Left forelimb (tissue), 1 donor: ENCODE data around the gene XIAP.
A peak's percentile ranks its signal among the peaks of the same experiment; 100 is the strongest.
"Not testable (repeated sequence)": the region's sequence is repeated elsewhere in the genome, so short reads cannot be mapped to it uniquely, and the experiment has no call there.

Source experiments
- DNase-seq: peaks from one replicate; pipeline ENCODE4 v3.0.0-alpha.2; 2018; ENCODE audit warnings: low spot score

Gene XIAP

DNA sequence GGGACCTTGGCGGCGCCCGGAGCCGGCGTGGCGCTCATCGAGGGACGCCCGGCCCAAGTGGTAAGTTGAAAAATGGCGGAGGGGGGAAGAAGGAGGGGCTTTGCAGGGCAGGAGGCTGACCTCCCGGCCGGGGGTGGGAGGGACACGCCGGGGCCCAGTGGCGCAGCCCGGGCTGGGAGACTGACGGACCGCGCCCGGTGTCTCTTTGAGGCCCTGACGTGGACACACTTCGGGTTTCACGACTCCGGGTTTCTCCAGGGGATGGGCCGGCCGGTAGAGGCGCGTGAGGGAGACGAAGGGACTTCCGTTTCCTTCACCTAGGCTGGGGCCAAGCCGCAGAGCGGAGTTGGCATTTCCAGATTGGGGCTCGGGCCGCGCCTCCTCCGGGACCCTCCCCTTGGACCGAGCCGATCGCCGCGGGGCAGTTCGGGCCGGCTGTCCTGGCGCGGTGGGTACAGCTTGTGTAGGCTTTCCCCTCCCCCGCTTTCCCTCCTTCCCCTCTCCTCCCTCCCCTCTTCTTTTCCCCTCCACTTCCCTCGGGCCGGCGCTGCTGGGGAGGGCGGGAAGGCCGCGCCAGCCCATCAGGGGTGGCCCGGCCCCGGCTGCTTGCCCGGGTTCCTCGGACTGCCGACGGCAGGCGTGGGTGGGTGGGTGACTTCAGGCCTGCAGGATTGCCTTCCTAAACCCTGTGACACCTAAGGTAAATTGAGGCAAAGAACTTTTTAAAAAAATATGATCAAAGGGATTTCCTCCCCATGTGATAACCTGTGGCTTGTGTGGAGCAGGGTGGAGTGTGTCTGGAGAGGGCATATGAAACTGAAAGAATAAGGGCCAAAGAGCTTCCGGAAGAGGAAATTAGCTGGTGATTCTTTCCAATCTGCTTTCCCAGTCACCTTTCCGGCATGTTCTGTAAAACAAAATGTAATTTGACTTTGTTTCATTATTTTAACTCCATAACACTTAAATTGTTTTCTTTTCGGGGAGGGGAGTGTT lies at the start of gene XIAP:
TSS of gene XIAP (plus strand) at position 208 of the 993 bp plus-strand sequence. CDS start 25,610 bp downstream, outside the sequence.
- DNase-seq = peak; percentile 89

GRCh38 chrX:123814343-123814742 lies 45.5 kb upstream of the XIAP start:
- DNase-seq = no peak

DNA sequence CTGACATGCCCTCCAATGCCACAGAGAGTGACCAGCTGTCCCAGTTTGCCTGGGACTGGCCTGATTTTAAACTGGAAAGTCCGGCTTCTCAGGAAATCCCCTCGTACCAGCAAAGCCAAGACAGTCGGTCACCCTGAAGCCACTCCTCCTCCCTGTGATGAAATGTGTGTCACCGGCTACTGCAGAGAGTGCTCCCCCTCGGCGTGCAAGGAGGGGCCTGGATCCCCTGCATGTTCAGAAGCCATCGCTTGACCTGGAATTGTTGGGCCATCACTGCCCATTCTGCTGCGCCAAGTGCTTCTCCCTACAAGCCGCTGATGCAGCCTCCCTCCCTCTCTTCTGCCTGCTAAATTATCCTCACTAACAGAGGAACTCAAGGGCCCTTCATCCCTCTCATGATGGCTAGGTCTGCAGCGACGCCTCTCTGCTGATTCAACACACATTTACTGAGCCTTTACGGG lies 44.9 kb upstream of the XIAP start:
- not testable (repeated sequence) for DNase-seq

- DNase-seq = no peak
These were observed 42.5 kb upstream of the XIAP start for GRCh38 chrX:123817288-123817894.

GRCh38 chrX:123818243-123818642 lies 41.6 kb upstream of the XIAP start:
- no peak for DNase-seq

DNA sequence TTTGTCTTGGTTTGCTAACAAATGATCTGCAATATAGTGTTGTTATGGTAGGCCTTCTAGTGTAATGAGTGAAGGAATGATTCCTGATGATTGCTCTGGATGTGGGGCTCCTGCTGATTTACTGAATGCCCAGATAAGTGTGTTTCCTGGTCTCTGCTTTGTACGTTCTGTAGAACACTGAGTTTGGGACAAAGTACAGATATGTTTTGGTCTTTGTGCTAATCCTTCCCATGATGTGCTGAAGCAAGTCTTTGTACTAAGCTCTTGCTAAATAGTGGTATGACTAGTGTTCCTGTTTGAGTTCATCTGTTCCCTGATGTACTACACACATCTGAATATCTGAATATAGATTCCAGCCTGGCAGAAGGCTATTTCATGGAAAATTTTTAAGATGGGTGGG lies 36.9 kb upstream of the XIAP start:
- no peak for DNase-seq

DNA sequence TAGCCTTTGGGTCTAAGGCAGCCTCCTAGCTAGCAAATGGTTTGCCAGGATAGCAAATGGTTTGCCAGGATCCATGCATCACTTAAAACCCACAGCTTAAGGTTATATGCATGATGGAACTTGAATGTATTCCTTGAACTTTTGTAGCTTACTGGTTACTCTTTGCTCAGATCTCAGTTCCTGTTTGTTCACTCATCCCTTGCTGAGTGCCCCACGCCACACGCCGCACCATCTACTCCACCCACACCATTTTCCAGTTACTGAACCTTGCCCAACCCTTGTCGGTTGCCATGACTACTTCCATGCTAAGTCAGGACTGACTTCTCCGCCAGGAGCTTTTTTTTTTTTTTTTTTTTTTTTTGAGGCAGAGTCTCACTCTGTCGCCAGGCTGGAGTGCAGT lies 29.5 kb upstream of the XIAP start:
- DNase-seq = no peak

- no peak for DNase-seq
These were observed 26.5 kb upstream of the XIAP start for GRCh38 chrX:123833387-123833786.

- no peak for DNase-seq
These were observed 25.7 kb upstream of the XIAP start for GRCh38 chrX:123834116-123834515.

- no peak for DNase-seq
These were observed 24.0 kb upstream of the XIAP start for GRCh38 chrX:123835661-123836371.

- not testable (repeated sequence) for DNase-seq
These were observed 14.7 kb upstream of the XIAP start for GRCh38 chrX:123845129-123845528.

GRCh38 chrX:123846577-123847038 lies 13.2 kb upstream of the XIAP start:
- no peak for DNase-seq

GRCh38 chrX:123847056-123847455 lies 12.8 kb upstream of the XIAP start:
- no peak for DNase-seq

GRCh38 chrX:123849096-123849495 lies 10.8 kb upstream of the XIAP start:
- DNase-seq = no peak

- DNase-seq = not testable (repeated sequence)
These were observed 9.9 kb upstream of the XIAP start for GRCh38 chrX:123849906-123850305.

DNA sequence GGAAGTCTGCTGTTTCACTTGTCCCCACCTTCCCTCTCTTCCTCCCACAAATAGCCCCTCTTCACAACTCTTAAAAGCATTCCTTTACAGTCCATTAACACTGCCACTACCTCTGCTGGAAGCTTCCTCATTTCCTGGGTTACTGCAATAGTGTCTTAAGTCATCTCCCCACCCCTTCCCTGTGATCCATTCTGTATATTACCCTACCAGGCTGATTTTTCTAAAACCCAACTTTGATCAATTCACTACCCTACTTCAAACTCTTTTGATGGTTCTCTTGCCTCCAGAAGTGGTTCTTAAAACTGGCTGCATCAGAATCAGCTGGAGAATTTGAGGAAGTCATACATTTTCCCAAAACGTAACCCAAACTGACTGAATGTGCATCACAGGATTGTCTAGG lies 8.8 kb upstream of the XIAP start:
- no peak for DNase-seq

DNA sequence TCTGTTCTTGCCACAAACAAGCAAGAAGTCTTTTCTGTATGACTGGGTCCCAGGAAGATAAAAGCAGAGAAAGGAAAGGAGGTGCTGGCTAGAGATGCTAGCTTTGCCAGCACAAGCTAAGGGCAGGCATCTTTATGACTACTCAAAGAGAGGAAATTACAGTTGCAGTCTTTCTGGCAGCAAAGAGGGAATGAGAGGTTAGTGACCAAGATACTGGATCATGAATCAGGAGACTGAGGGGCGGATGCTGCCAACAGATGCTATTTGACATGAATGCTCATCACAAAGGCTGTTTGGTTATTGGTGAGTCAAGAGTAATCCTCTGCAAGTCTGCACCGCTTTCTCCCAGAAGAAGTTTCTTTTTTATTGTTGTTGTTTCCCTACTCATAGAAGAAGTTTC lies 5.5 kb upstream of the XIAP start:
- DNase-seq = no peak

DNA sequence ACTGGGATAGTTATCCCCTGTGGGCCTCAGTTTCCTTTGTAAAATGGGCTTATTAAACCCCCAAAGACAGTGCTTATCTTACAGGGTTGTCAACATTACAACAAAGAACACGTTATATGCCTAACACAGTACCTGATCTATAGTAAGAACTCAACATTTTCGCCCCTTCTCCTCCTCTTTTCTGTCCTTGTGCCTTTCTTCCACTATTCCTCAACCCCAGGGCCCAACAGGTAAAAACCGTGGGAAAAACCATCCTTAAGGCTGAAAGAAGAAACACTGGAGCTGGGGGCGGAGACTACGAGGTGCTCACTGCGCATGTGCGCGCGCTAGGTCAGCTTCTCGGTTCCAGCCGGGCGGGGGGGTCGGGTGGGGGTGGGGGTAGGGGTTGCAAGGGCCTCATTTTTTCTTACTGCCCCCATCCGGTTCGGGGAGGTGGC lies 426 bp upstream of the XIAP start:
- DNase-seq = no peak

DNA sequence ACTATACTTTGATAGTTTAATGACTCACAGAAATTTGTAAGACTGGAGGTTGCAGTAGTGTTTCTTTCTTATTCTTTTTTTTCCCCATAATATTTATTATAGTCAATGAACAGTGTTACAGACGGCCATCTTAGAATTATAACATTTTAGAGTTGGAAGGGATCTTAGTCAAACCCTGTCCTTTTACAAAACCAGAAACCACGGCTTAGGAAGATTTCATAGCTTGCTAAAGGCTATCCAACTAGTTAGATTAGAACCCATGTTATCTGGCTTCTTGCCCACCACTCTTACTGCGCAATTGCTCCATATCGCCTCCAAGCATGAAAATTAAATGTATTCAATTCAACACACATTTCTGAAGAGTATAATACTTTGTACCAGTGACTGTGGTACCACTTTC lies 1.1 kb downstream of the XIAP start:
- DNase-seq = no peak

- no peak for DNase-seq
These were observed 9.6 kb downstream of the XIAP start for GRCh38 chrX:123869488-123869887.

DNA sequence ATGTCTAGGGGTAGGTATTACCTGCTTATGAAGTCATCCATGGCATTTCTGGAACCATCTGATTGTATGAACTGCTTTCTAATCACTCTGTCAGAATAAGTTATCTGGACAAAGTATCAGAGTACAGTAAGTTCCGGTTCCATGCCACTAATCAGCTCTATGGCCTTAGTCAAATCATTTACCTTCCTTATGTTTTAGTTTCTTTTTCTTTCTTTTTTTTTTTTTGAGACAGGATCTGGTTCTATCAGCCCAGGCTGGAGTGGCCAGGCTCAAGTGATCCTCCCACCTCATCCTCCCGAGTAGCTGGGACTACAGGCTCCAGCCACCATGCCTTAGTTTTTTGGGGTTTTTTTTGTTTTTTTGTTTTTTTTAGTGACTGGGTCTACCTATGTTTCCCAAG lies 11.5 kb downstream of the XIAP start:
- no peak for DNase-seq

- no peak for DNase-seq
These were observed 14.1 kb downstream of the XIAP start for GRCh38 chrX:123873956-123874355.
